C4-2B (cell line): Measurements from ENCODE around the gene MRNIP.

Experiments
- CTCF ChIP-seq: fragments of 450-650 bp; conservative IDR thresholded peaks from 2 replicates; pipeline ENCODE4 v1.5.1; 2017; ENCODE audit warnings: mild to moderate bottlenecking
- ZFX ChIP-seq: fragments of 450-650 bp; IDR thresholded peaks from 2 replicates; pipeline ENCODE4 v1.6.1; 2017

GRCh38 chr5:179858241-179858585 lies 404 bp downstream of the MRNIP start:
- no peak for TF ChIP-seq ZFX
- no peak for TF ChIP-seq CTCF
